ENCODE data around the gene BTNL3.

DNA sequence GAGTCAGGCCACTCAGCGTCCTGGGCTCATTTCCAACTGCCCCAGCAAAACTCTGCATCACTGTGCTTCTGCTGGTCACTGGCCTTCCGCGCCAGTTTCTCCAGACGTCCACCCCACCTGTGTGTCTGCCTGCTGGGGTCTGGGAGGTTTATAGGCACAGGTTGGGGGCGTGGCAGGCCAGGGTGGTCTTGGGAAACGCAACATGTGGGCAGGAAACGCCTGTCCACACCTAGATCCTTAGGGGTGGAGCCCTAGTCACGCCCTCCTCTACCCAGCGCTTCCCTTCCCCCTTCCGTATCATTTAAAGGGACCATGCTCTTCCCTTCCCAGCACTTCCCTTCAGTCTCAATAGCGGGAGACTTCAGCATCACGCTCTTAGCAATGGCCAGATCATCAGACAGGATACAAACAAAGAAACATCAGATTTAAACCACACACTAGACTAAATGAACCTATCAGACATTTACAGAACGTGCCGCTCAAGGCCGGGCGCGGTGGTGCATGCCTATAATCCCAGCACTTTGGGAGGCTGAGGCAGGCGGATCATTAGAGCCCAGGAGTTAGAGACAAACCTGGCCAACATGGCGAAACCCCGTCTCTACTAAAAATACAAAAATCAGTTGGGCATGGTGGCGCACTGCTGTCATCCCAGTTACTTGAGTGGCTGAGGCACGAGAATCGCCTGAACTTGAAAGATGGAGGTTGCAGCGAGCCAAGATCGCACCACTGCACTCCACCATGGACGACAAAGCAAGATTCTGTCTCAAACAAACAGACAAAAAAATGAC, 39.6 kb downstream of the BTNL3 start:
- TF ChIP-seq, protein P1, sequence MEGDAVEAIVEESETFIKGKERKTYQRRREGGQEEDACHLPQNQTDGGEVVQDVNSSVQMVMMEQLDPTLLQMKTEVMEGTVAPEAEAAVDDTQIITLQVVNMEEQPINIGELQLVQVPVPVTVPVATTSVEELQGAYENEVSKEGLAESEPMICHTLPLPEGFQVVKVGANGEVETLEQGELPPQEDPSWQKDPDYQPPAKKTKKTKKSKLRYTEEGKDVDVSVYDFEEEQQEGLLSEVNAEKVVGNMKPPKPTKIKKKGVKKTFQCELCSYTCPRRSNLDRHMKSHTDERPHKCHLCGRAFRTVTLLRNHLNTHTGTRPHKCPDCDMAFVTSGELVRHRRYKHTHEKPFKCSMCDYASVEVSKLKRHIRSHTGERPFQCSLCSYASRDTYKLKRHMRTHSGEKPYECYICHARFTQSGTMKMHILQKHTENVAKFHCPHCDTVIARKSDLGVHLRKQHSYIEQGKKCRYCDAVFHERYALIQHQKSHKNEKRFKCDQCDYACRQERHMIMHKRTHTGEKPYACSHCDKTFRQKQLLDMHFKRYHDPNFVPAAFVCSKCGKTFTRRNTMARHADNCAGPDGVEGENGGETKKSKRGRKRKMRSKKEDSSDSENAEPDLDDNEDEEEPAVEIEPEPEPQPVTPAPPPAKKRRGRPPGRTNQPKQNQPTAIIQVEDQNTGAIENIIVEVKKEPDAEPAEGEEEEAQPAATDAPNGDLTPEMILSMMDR (IDR thresholded peaks at IDR 0.05 in 4 of 5, conservative IDR thresholded peaks at IDR 0.05 in 1 of 5): no peak
- no peak for TF ChIP-seq POLR2A (IDR thresholded peaks at IDR 0.05)

All from gastrocnemius medialis (tissue), 4 donors.